HepG2 (cell line): ENCODE results near the gene CTSZ. TPM values are rescaled to one million over a fixed set of nuclear protein-coding genes. Genes with fewer than 3 reads are reported as not detected.

ENCODE experiments used
- ATF6 ChIP-seq: sonication (generic); formaldehyde crosslinking; conservative IDR thresholded peaks from 2 replicates; pipeline ENCODE4 v1.4.0; 2020; ENCODE audit warnings: missing genetic modification reagents
- FOXM1 ChIP-seq: sonication (generic); formaldehyde crosslinking; IDR thresholded peaks from 2 replicates; pipeline ENCODE4 v1.5.0; 2020; ENCODE audit warnings: missing genetic modification reagents
- HIVEP1 ChIP-seq: sonication (generic); formaldehyde crosslinking; IDR thresholded peaks from 2 replicates; pipeline ENCODE4 v1.4.0; 2020; ENCODE audit warnings: mild to moderate bottlenecking, missing genetic modification reagents
- IRF2 ChIP-seq: IDR thresholded peaks from 2 replicates; pipeline ENCODE4 v1.6.1; 2018; ENCODE audit warnings: missing genetic modification reagents, missing compliant biosample characterization
- MEF2D ChIP-seq: sonication (generic); formaldehyde crosslinking; IDR thresholded peaks from 2 replicates; pipeline ENCODE4 v1.5.1; 2020; ENCODE audit warnings: mild to moderate bottlenecking, missing genetic modification reagents
- NPAS2 ChIP-seq: sonication (generic); formaldehyde crosslinking; IDR thresholded peaks from 2 replicates; pipeline ENCODE4 v1.8.0; 2022; ENCODE audit warnings: mild to moderate bottlenecking, missing genetic modification reagents, borderline replicate concordance
- NR3C1 ChIP-seq: sonication (generic); formaldehyde crosslinking; IDR thresholded peaks from 2 replicates; pipeline ENCODE4 v1.4.0; 2020; ENCODE audit warnings: missing genetic modification reagents
- PREB ChIP-seq: sonication (generic); formaldehyde crosslinking; IDR thresholded peaks from 2 replicates; pipeline ENCODE4 v1.4.0; 2020; ENCODE audit warnings: missing genetic modification reagents
- RXRA ChIP-seq: sonication (generic); formaldehyde crosslinking; IDR thresholded peaks from 2 replicates; pipeline ENCODE4 v1.5.1; 2020; ENCODE audit warnings: missing genetic modification reagents
- U2AF2 ChIP-seq: fragments of 200-400 bp; formaldehyde crosslinking; IDR thresholded peaks from 2 replicates; pipeline ENCODE4 v1.6.1; 2017; ENCODE audit warnings: low read depth, mild to moderate bottlenecking, low read length
- ZFAT ChIP-seq: sonication (generic); formaldehyde crosslinking; conservative IDR thresholded peaks from 2 replicates; pipeline ENCODE4 v1.8.1; 2023; ENCODE audit warnings: missing genetic modification reagents, inconsistent platforms
- ZNF121 ChIP-seq: sonication (generic); formaldehyde crosslinking; IDR thresholded peaks from 2 replicates; pipeline ENCODE4 v1.5.0; 2020; ENCODE audit warnings: mild to moderate bottlenecking, missing genetic modification reagents
- ZNF20 ChIP-seq: sonication (generic); formaldehyde crosslinking; IDR thresholded peaks from 2 replicates; pipeline ENCODE4 v1.4.0; 2020; ENCODE audit warnings: mild to moderate bottlenecking, moderate library complexity, missing genetic modification reagents
- ZNF207 ChIP-seq: fragments of 450-650 bp; IDR thresholded peaks from 2 replicates; pipeline ENCODE4 v1.6.1; 2016; ENCODE audit warnings: antibody characterized with exemption, borderline replicate concordance
- ZNF580 ChIP-seq: IDR thresholded peaks from 2 replicates; pipeline ENCODE4 v1.6.1; 2016; ENCODE audit warnings: low read depth, borderline replicate concordance
- ZNF776 ChIP-seq: sonication (generic); formaldehyde crosslinking; IDR thresholded peaks from 2 replicates; pipeline ENCODE4 v1.4.0; 2020; ENCODE audit warnings: mild to moderate bottlenecking, missing genetic modification reagents
- ZNF800 ChIP-seq: sonication (generic); formaldehyde crosslinking; IDR thresholded peaks from 2 replicates; pipeline ENCODE4 v1.4.0; 2020; ENCODE audit warnings: missing genetic modification reagents
- ZZZ3 ChIP-seq: sonication (generic); formaldehyde crosslinking; IDR thresholded peaks from 2 replicates; pipeline ENCODE4 v1.4.0; 2020; ENCODE audit warnings: missing genetic modification reagents, mild to moderate bottlenecking, borderline replicate concordance
- polyA plus RNA-seq, 8 experiments: library from polyadenylated mRNA; depleted of rRNA in 3 of 8; stranded (reverse) in 7 of 8; unstranded in 1 of 8; fragments of >200 nt; fragmentation: Illumina TruSeq in 4 of 8; extraction: Trizol in 4 of 8; gene quantifications; 2 replicates each; pipeline versions ENCODE4 v1.2.1 to v1.2.3, GENCODE V29; 2011 to 2016; ENCODE audit warnings: low read depth in 4 of 8, missing spikeins in 1 of 8, mixed read lengths in 1 of 8; ENCODE audit not compliant: insufficient read depth in 1 of 8
- total RNA-seq, 5 experiments: library from RNA; depleted of rRNA; stranded (reverse); fragments of >200 nt; fragmentation: Illumina TruSeq; extraction: Trizol; gene quantifications; 2 replicates each; pipeline ENCODE4 v1.2.3, GENCODE V29; 2016; ENCODE audit warnings: low read depth in 1 of 5
- TF ChIP-seq, protein P1 (sequence below): sonication (generic); formaldehyde crosslinking; IDR thresholded peaks from 2 replicates; pipeline ENCODE4 v1.4.0; 2020; ENCODE audit warnings: missing genetic modification reagents, borderline replicate concordance
- TF ChIP-seq, protein P2 (sequence below): sonication (generic); formaldehyde crosslinking; conservative IDR thresholded peaks from 2 replicates; pipeline ENCODE4 v1.4.0; 2020; ENCODE audit warnings: missing genetic modification reagents

The CTSZ gene
- total and polyA plus RNA-seq, 2 of the 13 experiments (the other 11 are each of a cell fraction or from before 2014, with no cell fraction given) = 0.33 TPM; not detected in 1

DNA sequence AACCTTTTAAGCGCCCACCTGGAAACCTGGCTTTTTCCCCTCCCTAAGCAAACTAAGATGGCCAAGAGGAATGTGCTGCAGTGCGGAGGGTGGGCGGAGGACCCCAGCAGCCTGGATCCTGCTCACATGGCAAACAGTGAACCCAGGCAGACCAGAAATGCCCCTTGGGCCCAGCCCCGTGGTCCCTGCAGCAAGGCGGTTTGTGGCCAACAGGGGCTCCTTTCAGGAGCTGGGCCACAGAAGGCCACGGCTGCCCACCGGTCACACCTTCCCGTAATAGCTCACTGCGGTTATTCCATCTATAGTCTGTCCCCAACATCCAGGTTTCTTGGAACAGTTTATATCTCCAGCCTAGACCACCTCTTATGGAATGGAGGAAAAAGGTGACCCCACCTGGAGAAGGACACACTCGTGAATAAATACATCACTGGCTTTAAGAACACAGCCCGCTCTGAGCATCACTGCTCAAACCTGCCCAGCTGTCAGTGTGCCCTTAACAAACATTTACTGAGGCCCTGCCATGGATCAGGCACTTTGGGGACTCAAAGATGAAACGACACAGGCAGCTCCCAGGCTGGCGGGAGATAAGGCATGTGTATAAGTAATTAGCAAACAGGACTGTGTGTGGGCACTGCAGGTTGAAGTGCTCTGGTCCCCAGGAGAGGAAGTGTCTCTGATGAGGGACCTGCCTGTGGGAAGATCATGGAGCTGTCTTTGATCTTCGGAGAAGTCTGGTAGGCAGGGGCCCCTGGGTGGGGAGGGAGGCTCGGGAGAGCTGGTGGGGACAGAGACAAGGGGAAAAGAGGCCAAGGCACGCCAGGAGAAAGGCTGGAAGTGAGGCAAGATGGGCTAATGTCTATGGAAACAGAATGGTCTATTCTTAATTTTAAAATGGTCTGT, 9.0 kb upstream of the CTSZ start (continued):
- TF ChIP-seq ZFAT = no peak
- TF ChIP-seq, protein P1, sequence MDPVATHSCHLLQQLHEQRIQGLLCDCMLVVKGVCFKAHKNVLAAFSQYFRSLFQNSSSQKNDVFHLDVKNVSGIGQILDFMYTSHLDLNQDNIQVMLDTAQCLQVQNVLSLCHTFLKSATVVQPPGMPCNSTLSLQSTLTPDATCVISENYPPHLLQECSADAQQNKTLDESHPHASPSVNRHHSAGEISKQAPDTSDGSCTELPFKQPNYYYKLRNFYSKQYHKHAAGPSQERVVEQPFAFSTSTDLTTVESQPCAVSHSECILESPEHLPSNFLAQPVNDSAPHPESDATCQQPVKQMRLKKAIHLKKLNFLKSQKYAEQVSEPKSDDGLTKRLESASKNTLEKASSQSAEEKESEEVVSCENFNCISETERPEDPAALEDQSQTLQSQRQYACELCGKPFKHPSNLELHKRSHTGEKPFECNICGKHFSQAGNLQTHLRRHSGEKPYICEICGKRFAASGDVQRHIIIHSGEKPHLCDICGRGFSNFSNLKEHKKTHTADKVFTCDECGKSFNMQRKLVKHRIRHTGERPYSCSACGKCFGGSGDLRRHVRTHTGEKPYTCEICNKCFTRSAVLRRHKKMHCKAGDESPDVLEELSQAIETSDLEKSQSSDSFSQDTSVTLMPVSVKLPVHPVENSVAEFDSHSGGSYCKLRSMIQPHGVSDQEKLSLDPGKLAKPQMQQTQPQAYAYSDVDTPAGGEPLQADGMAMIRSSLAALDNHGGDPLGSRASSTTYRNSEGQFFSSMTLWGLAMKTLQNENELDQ (CRISPR knock-in tag) = peak; percentile 83; the same call in 1 of the 2 replicates
- peak; percentile 39; the same call in 1 of the 2 replicates for TF ChIP-seq ZNF580 (CRISPR knock-in tag)
- no peak for TF ChIP-seq FOXM1 (CRISPR knock-in tag)
- TF ChIP-seq, protein P2, sequence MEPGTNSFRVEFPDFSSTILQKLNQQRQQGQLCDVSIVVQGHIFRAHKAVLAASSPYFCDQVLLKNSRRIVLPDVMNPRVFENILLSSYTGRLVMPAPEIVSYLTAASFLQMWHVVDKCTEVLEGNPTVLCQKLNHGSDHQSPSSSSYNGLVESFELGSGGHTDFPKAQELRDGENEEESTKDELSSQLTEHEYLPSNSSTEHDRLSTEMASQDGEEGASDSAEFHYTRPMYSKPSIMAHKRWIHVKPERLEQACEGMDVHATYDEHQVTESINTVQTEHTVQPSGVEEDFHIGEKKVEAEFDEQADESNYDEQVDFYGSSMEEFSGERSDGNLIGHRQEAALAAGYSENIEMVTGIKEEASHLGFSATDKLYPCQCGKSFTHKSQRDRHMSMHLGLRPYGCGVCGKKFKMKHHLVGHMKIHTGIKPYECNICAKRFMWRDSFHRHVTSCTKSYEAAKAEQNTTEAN (CRISPR knock-in tag) = peak; percentile 37; the same call in 1 of the 2 replicates
- no peak for TF ChIP-seq ZNF121 (CRISPR knock-in tag)
- no peak for TF ChIP-seq NPAS2 (CRISPR knock-in tag)
- peak; percentile 86 for TF ChIP-seq IRF2 (CRISPR knock-in tag)
- TF ChIP-seq ZNF20 (CRISPR knock-in tag) = no peak
- TF ChIP-seq ZZZ3 = no peak
- TF ChIP-seq MEF2D (CRISPR knock-in tag) = peak; percentile 87
- 0 out of 2 replicates have a peak, but pooled peaks have one; percentile 30 for TF ChIP-seq ATF6 (CRISPR knock-in tag)
- peak; percentile 93 for TF ChIP-seq RXRA (CRISPR knock-in tag)
- TF ChIP-seq NR3C1 (CRISPR knock-in tag) = no peak
- TF ChIP-seq ZNF207 = no peak
- peak; percentile 47; the same call in 1 of the 2 replicates for TF ChIP-seq ZNF800 (CRISPR knock-in tag)
- no peak for TF ChIP-seq ZNF776 (CRISPR knock-in tag)
- TF ChIP-seq HIVEP1 = no peak
- TF ChIP-seq PREB (CRISPR knock-in tag) = no peak
- TF ChIP-seq U2AF2 = 0 out of 2 replicates have a peak, but pooled peaks have one; percentile 35
